ENCODE results near the gene VASH1.

VASH1 gene

DNA sequence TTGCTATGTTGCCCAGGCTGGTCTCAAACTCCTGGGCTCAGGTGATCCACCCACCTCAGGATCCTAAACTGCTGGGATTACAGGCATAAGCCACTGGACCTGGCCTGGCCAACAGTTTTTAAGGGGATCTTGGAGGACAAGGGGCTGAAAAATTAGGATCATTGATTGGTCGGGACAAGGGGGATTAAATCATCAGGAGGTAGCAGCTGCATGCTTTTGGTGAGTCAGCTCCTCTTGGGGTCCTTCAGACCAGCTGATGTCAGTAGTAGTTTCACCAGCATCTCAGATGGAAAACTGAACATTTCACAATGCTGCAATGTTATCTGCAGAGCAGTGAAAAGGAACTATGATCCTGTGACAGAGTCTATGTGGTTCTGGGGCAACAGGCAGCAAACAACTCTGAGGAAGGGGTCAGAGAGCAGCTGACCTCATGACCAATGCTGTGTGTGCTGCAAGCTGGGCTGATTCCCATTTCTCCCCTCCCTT, 71.3 kb downstream of the VASH1 start:
- no peak for DNase-seq (ENCODE audit: low spot score)

Measured in kidney capillary endothelial cell (primary cell).